Right lobe of liver (tissue), 6 donors: ENCODE data around the gene NKAIN2. TPM values are rescaled to one million over a fixed set of nuclear protein-coding genes. Genes with fewer than 3 reads are reported as not detected.

Experiments
- ATAC-seq, 4 donors: fragments of 200-7000 bp; cut with Tn5 transposase; one replicate each; pipeline ENCODE4 v1.9.1; 2020; ENCODE audit warnings: mild to moderate bottlenecking in 4 of 4, moderate library complexity in 4 of 4
- DNase-seq, 3 donors: peaks; one replicate each; pipeline ENCODE4 v3.0.0-alpha.2; 2020
- H3K27ac ChIP-seq, 3 donors: fragments of 200-600 bp; one replicate each; pipeline ENCODE4 v1.8.0; 2022
- H3K27me3 ChIP-seq, 2 donors: fragments of 200-600 bp; one replicate each; pipeline ENCODE4 v1.8.0; 2022
- H3K36me3 ChIP-seq, 4 donors: fragments of 200-600 bp; sonication (generic) in 1 of 4; one replicate each; pipeline versions ENCODE4 v1.5.1 to v1.8.0; 2017 to 2022; ENCODE audit warnings: control low read depth in 1 of 4
- H3K4me1 ChIP-seq, 4 donors: fragments of 200-600 bp; sonication (generic) in 1 of 4; one replicate each; pipeline versions ENCODE4 v1.5.1 to v1.8.0; 2017 to 2022; ENCODE audit warnings: control low read depth in 1 of 4
- H3K4me3 ChIP-seq, 3 donors: fragments of 200-600 bp; one replicate each; pipeline ENCODE4 v1.8.0; 2022
- H3K9me3 ChIP-seq, 4 donors: fragments of 200-600 bp; sonication (generic) in 1 of 4; one replicate each; pipeline versions ENCODE4 v1.5.1 to v1.8.0; 2017 to 2022; ENCODE audit warnings: control low read depth in 1 of 4
- POLR2A ChIP-seq: fragments of 450-650 bp; IDR thresholded peaks from one replicate; pipeline ENCODE4 v1.6.1; 2017; ENCODE audit warnings: antibody characterized with exemption, mild to moderate bottlenecking
- WGBS: methylation state at CpG from one replicate; pipeline ENCODE4 v1.1.6; 2018; ENCODE audit warnings: low coverage, low lambda C conversion rate; ENCODE audit not compliant: insufficient coverage; ENCODE audit errors: missing lambda C conversion rate; 5-methylcytosine and 5-hydroxymethylcytosine counted together
- intact Hi-C, 2 donors: fragments of 100-400 bp; cut with DNase I; formaldehyde crosslinking; loops; one replicate each; pipeline versions ENCODE4 v1.11.2 to v1.14.1; 2022
- total RNA-seq, 6 experiments: library from RNA; depleted of rRNA in 2 of 6; stranded (reverse); fragments of >200 nt in 2 of 6; fragmentation: NEBNext Ultra II Directional in 3 of 6; extraction: Animal tissue kit (Norgen Biotek cat#: 25700) in 3 of 6; gene quantifications; one replicate each; pipeline versions ENCODE4 v1.1.0 to v1.2.4, GENCODE V29; 2016 to 2023
- TF ChIP-seq, protein P1 (sequence below), 4 donors: fragments of 200-600 bp in 3 of 4; fragments of 450-650 bp in 1 of 4; IDR thresholded peaks; one replicate each; pipeline versions ENCODE4 v1.5.1 to v1.8.0; 2016 to 2022; ENCODE audit warnings: antibody characterized with exemption in 4 of 4, mild to moderate bottlenecking in 2 of 4
- donor health status: DM: no; HTN: yes; CAD: no.
- donor health status: DM: no; HTN: no; CAD: no.
- donor health status: DM: no; HTN: no; CAD: no.
- donor health status: DM: no; HTN: yes; CAD: no.
- donor health status: DM: no; HTN: yes; CAD: no.

The NKAIN2 gene
- total RNA-seq, 6 experiments from 2014 or later: 0.16 to 0.28 TPM; not detected in 4

DNA sequence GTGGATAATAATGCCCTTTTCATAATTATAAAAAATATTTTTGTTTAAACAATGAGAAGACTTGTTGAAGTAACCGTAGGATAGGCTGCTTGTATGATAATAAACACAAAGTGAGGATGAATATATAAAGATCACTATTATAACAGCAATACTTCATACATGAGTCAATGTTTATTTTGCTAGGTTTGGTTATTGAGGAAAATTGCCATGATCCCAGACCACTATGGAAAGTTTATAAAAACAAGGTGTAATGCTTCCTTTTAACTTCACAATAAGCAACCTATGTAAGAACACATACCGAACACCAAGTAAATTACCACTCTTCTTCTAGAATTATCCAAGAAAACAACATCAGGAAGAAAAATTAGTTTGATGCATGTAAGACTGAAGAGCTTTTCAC, 663.3 kb downstream of the NKAIN2 start:
- Histone ChIP-seq H3K4me3 (no peak overlapping the region), H3K9me3 (no peaks in the 10 kb centered on the region), H3K4me1 (no peaks in the 10 kb centered on the region), H3K27ac (no peak overlapping the region), H3K27me3 (no peaks in the 10 kb centered on the region), H3K36me3 (no peaks in the 10 kb centered on the region)
- TF ChIP-seq, protein P1, sequence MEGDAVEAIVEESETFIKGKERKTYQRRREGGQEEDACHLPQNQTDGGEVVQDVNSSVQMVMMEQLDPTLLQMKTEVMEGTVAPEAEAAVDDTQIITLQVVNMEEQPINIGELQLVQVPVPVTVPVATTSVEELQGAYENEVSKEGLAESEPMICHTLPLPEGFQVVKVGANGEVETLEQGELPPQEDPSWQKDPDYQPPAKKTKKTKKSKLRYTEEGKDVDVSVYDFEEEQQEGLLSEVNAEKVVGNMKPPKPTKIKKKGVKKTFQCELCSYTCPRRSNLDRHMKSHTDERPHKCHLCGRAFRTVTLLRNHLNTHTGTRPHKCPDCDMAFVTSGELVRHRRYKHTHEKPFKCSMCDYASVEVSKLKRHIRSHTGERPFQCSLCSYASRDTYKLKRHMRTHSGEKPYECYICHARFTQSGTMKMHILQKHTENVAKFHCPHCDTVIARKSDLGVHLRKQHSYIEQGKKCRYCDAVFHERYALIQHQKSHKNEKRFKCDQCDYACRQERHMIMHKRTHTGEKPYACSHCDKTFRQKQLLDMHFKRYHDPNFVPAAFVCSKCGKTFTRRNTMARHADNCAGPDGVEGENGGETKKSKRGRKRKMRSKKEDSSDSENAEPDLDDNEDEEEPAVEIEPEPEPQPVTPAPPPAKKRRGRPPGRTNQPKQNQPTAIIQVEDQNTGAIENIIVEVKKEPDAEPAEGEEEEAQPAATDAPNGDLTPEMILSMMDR (IDR thresholded peaks at IDR 0.05): no peak
- no peak for TF ChIP-seq POLR2A
- DNase-seq (no peak), ATAC-seq (no peak)
- 54% methylated on average over 2 of the region's 2 CpGs for WGBS
- intact Hi-C loops: no loop called here

DNA sequence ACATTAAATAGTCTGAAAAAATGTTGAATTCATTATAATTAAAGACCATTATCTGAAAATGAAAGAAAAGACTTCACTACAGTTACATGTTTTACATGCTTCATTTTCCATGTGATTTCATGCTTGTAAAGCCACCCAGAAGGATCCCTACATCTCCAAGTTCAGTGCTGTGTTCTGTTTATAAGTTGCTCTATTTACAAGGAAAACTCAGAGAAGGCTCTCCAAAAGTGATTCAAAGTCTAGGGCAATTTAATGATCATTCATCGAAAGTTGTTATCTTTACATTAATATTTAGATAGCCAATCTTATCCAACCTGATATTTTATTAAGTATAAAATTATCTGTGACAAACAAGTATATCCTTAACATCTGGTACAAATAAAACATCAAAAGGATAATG, 663.7 kb downstream of the NKAIN2 start:
- H3K4me1 ChIP-seq: no peaks in the 10 kb centered on the region
- intact Hi-C loops: no loop called here
- no peaks in the 10 kb centered on the region for H3K36me3 ChIP-seq
- ATAC-seq: no peak
- no peak overlapping the region for H3K27ac ChIP-seq
- no peak for DNase-seq
- no peak overlapping the region for H3K4me3 ChIP-seq
- no peaks in the 10 kb centered on the region for H3K27me3 ChIP-seq
- no peaks in the 10 kb centered on the region for H3K9me3 ChIP-seq
- WGBS: 59% methylated on average over 1 of the region's 1 CpG
- TF ChIP-seq POLR2A: no peak
- TF ChIP-seq, protein P1 (IDR thresholded peaks at IDR 0.05): no peak

DNA sequence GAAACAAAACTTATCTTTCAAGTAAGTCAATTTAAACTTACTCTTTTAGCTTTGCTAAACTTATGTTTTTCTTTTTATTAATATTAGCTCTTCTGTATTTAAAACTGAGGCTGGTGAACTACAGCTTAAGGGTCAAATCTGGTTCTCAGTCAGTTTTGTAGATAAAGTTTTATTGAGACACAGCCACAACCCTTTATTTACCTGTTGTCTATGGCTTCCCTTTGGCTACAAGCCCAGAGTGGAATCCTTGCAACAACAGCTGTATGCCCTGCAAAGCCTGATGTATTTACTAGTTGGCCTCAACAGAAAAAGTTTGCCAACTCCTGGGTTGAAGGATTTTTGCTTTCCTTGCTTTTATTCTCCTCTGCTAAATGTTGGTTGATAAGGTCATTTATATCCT, 667.1 kb downstream of the NKAIN2 start:
- Histone ChIP-seq H3K27ac (no peak overlapping the region), H3K4me3 (no peak overlapping the region), H3K27me3 (no peaks in the 10 kb centered on the region), H3K36me3 (no peaks in the 10 kb centered on the region), H3K9me3 (no peaks in the 10 kb centered on the region), H3K4me1 (no peaks in the 10 kb centered on the region)
- DNase-seq: no peak
- no peak for TF ChIP-seq POLR2A
- TF ChIP-seq, protein P1 (IDR thresholded peaks at IDR 0.05): no peak
- intact Hi-C loops: no loop called here
- no peak for ATAC-seq

DNA sequence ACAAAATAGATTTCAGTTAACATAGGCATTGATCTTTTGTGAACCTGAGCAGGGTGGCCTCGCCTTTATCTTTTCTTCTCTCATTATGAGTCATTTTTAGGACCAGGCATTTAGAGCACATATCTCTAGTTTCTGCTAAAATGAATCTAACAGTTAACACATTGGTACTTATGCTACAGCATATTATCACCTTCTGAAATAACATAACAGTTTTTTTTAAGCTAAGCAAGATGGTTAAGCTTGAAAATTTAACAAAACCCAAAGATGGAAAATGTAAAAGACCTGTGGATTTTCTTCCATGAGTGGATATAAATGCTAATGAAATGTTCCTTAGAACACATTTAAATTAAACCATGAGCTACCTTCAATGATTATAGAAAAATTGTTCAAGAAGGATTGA, 671.5 kb downstream of the NKAIN2 start:
- Histone ChIP-seq H3K4me3 (no peak overlapping the region), H3K27me3 (no peaks in the 10 kb centered on the region), H3K27ac (no peak overlapping the region), H3K4me1 (no peaks in the 10 kb centered on the region), H3K9me3 (no peaks in the 10 kb centered on the region), H3K36me3 (no peaks in the 10 kb centered on the region)
- 17% methylated on average over 1 of the region's 1 CpG for WGBS
- no peak for TF ChIP-seq POLR2A
- TF ChIP-seq, protein P1 (IDR thresholded peaks at IDR 0.05): no peak
- intact Hi-C loops: no loop called here
- DNase-seq: no peak
- ATAC-seq: no peak

DNA sequence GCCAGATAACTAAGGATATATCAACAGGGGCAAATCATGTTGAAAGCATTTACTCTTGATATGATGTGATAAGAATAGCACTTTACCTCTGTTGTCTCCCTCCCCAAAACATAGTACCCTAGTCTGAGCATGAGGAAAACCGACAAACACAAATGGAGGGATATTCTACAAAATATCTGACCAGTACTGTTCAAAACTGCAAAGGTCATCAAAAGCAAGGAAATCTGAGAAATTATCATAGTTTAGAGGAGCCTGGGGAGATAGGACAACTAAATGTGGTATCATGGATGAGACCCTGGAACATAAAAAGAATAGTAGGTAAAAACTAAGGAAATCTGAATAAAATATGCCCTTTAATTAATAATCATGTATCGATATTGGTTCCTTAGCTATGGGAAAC, 675.2 kb downstream of the NKAIN2 start:
- no peaks in the 10 kb centered on the region for H3K36me3 ChIP-seq

More for the DNA sequence above, 675.2 kb downstream of the NKAIN2 start:
- no peaks in the 10 kb centered on the region for H3K9me3 ChIP-seq
- H3K4me3 ChIP-seq: no peak overlapping the region
- no peak for ATAC-seq
- H3K4me1 ChIP-seq: no peaks in the 10 kb centered on the region
- intact Hi-C loops: no loop called here
- no peak overlapping the region for H3K27ac ChIP-seq
- no peaks in the 10 kb centered on the region for H3K27me3 ChIP-seq
- TF ChIP-seq, protein P1 (IDR thresholded peaks at IDR 0.05): no peak
- no peak for TF ChIP-seq POLR2A
- no peak for DNase-seq
- WGBS: 62% methylated on average over 2 of the region's 2 CpGs
